Transverse colon (tissue), 4 donors: Measurements from ENCODE around the gene GJD3.

Experiments used
- EP300 ChIP-seq: sonication (generic); formaldehyde crosslinking; IDR thresholded peaks from one replicate; pipeline ENCODE4 v1.6.1; 2017; ENCODE audit warnings: antibody characterized with exemption, low read depth
- POLR2A ChIP-seq: fragments of 450-650 bp; IDR thresholded peaks from one replicate; pipeline ENCODE4 v1.6.1; 2016; ENCODE audit warnings: antibody characterized with exemption, mild to moderate bottlenecking, moderate library complexity
- POLR2AphosphoS5 ChIP-seq, 3 donors: sonication (generic); formaldehyde crosslinking; IDR thresholded peaks; one replicate each; pipeline ENCODE4 v1.6.1; 2016; ENCODE audit warnings: antibody characterized with exemption in 3 of 3
- TF ChIP-seq, protein P1 (sequence below), 5 experiments: fragments of 200-600 bp in 3 of 5; fragments of 450-650 bp in 2 of 5; sonication (generic) in 3 of 5; IDR thresholded peaks; 1 replicate in 2 of 5; 2 replicates in 3 of 5; pipeline ENCODE4 v1.5.1; 2016 to 2017; ENCODE audit warnings: antibody characterized with exemption in 5 of 5, inconsistent platforms in 3 of 5, mild to moderate bottlenecking in 2 of 5, moderate library complexity in 1 of 5

- TF ChIP-seq, protein P1, sequence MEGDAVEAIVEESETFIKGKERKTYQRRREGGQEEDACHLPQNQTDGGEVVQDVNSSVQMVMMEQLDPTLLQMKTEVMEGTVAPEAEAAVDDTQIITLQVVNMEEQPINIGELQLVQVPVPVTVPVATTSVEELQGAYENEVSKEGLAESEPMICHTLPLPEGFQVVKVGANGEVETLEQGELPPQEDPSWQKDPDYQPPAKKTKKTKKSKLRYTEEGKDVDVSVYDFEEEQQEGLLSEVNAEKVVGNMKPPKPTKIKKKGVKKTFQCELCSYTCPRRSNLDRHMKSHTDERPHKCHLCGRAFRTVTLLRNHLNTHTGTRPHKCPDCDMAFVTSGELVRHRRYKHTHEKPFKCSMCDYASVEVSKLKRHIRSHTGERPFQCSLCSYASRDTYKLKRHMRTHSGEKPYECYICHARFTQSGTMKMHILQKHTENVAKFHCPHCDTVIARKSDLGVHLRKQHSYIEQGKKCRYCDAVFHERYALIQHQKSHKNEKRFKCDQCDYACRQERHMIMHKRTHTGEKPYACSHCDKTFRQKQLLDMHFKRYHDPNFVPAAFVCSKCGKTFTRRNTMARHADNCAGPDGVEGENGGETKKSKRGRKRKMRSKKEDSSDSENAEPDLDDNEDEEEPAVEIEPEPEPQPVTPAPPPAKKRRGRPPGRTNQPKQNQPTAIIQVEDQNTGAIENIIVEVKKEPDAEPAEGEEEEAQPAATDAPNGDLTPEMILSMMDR (IDR thresholded peaks at IDR 0.05): no peak
- TF ChIP-seq EP300 (no peak), POLR2A (no peak), POLR2AphosphoS5 (IDR thresholded peaks at IDR 0.05) (no peak)
These were observed 1.3 kb downstream of the GJD3 start for GRCh38 chr17:40363111-40363827.
